B cell (primary cell): Measurements from ENCODE around the gene CD180. TPM values are rescaled to one million over a fixed set of nuclear protein-coding genes. Genes with fewer than 3 reads are reported as not detected.

Source experiments
- ATAC-seq: fragments of 200-7000 bp; cut with Tn5 transposase; one replicate; pipeline ENCODE4 v1.10.0; 2021; ENCODE audit warnings: low read depth, mild to moderate bottlenecking, moderate number of reproducible peaks, moderate library complexity
- CTCF ChIA-PET: fragments of 350-600 bp; sonication (Branson Sonifier 250); formaldehyde crosslinking; loops from one replicate; lab custom pipeline; 2021; ENCODE audit warnings: antibody characterized with exemption, inconsistent platforms; lab: Charles Lee
- POLR2A ChIA-PET: fragments of 350-600 bp; sonication (Branson Sonifier 250); formaldehyde crosslinking; loops from one replicate; lab custom pipeline; 2021; ENCODE audit warnings: antibody characterized with exemption; lab: Charles Lee
- DNase-seq: peaks from one replicate; pipeline ENCODE4 v3.0.0; 2013
- H2AFZ ChIP-seq: 2 replicates; pipeline ENCODE4 v1.6.1; 2012; ENCODE audit warnings: mild to moderate bottlenecking, low read depth, low read length; ENCODE audit not compliant: insufficient read depth, poor library complexity, severe bottlenecking
- H3K27ac ChIP-seq, 2 donors: 1 replicate in 1 of 2; 2 replicates in 1 of 2; pipeline ENCODE4 v1.5.1; 2012 to 2013; ENCODE audit warnings: low read length in 2 of 2, mild to moderate bottlenecking in 2 of 2, moderate library complexity in 1 of 2
- H3K27me3 ChIP-seq, 4 experiments: fragments of 200-600 bp in 1 of 4; sonication (generic) in 1 of 4; replicated peaks in 1 of 4; 1 replicate in 2 of 4; 2 replicates in 2 of 4; pipeline versions ENCODE4 v1.6.1 to v1.7.0; 2013 to 2016; ENCODE audit warnings: low read length in 3 of 4, mild to moderate bottlenecking in 2 of 4, mixed read lengths in 1 of 4, moderate library complexity in 1 of 4; ENCODE audit not compliant: insufficient read depth in 4 of 4, control insufficient read depth in 3 of 4; ENCODE audit errors: control extremely low read depth in 1 of 4
- H3K36me3 ChIP-seq, 2 experiments: replicated peaks in 1 of 2; 1 replicate in 1 of 2; 2 replicates in 1 of 2; pipeline versions ENCODE4 v1.6.1 to v1.7.1; 2013; ENCODE audit warnings: low read length in 1 of 2; ENCODE audit not compliant: insufficient read depth in 2 of 2, control insufficient read depth in 1 of 2; ENCODE audit errors: control extremely low read depth in 1 of 2, extremely low read depth in 1 of 2
- H3K4me1 ChIP-seq, 2 donors: fragments of 200-600 bp in 1 of 2; sonication (generic) in 1 of 2; 1 replicate in 1 of 2; 2 replicates in 1 of 2; pipeline versions ENCODE4 v1.5.1 to v1.6.1; 2013 to 2017; ENCODE audit warnings: low read length in 2 of 2; ENCODE audit not compliant: control insufficient read depth in 2 of 2, insufficient read depth in 2 of 2
- H3K4me2 ChIP-seq: replicated peaks from 2 replicates; pipeline ENCODE3; 2012; ENCODE audit warnings: mild to moderate bottlenecking, low read depth, low read length; ENCODE audit not compliant: poor library complexity, severe bottlenecking
- H3K4me3 ChIP-seq, 5 experiments: fragments of 200-600 bp in 1 of 5; sonication (generic) in 1 of 5; 1 replicate in 3 of 5; 2 replicates in 2 of 5; pipeline versions ENCODE4 v1.5.1 to v1.7.0; 2011 to 2016; ENCODE audit warnings: low read length in 4 of 5, mild to moderate bottlenecking in 4 of 5, low read depth in 2 of 5, control low read depth in 1 of 5, moderate library complexity in 1 of 5; ENCODE audit not compliant: insufficient read depth in 1 of 5; ENCODE audit errors: control extremely low read depth in 1 of 5, extremely low read depth in 1 of 5
- H3K79me2 ChIP-seq: fragments of 200-600 bp; sonication (generic); one replicate; pipeline ENCODE4 v1.6.0; 2016; ENCODE audit warnings: low read length; ENCODE audit not compliant: control insufficient read depth, insufficient read depth
- H3K9ac ChIP-seq: fragments of 200-600 bp; sonication (generic); 2 replicates; pipeline ENCODE4 v1.6.1; 2017; ENCODE audit warnings: mild to moderate bottlenecking, low read length, moderate library complexity
- H3K9me3 ChIP-seq, 3 donors: one replicate each; pipeline versions ENCODE4 v1.6.1 to v1.7.1; 2013; ENCODE audit warnings: low read length in 2 of 3; ENCODE audit not compliant: control insufficient read depth in 2 of 3, insufficient read depth in 1 of 3; ENCODE audit errors: control extremely low read depth in 1 of 3
- H4K20me1 ChIP-seq: 2 replicates; pipeline ENCODE4 v1.6.0; 2012; ENCODE audit warnings: mild to moderate bottlenecking, low read length; ENCODE audit not compliant: insufficient read depth, control insufficient read depth, poor library complexity, severe bottlenecking
- H3K27ac Mint-ChIP-seq: one replicate; pipeline ENCODE4 v1.8.0; 2021; ENCODE audit warnings: mixed read lengths
- H3K27me3 Mint-ChIP-seq: one replicate; pipeline ENCODE4 v1.8.0; 2021; ENCODE audit warnings: mixed read lengths
- H3K4me1 Mint-ChIP-seq: one replicate; pipeline ENCODE4 v1.8.0; 2021; ENCODE audit warnings: mixed read lengths
- H3K4me3 Mint-ChIP-seq: one replicate; pipeline ENCODE4 v1.8.0; 2021; ENCODE audit warnings: mixed read lengths
- H3K9me3 Mint-ChIP-seq: one replicate; pipeline ENCODE4 v1.8.0; 2022; ENCODE audit warnings: mixed read lengths; ENCODE audit not compliant: insufficient read depth
- CTCF ChIP-seq: fragments of 200-600 bp; IDR thresholded peaks from one replicate; pipeline ENCODE4 v1.8.0; 2022; ENCODE audit warnings: antibody characterized with exemption, mild to moderate bottlenecking
- EZH2 ChIP-seq: IDR thresholded peaks from 2 replicates; pipeline ENCODE4 v1.6.1; 2012; ENCODE audit warnings: borderline replicate concordance, low read depth, mild to moderate bottlenecking, moderate library complexity, low read length; ENCODE audit not compliant: insufficient read depth, poor library complexity, severe bottlenecking
- WGBS: methylation state at CpG from one replicate; pipeline ENCODE4 v1.1.5; 2013; ENCODE audit warnings: missing lambda C conversion rate; ENCODE audit not compliant: insufficient coverage; 5-methylcytosine and 5-hydroxymethylcytosine counted together
- intact Hi-C: fragments of 100-400 bp; cut with micrococcal nuclease; formaldehyde crosslinking; loops from one replicate; pipeline ENCODE4 v1.10.0; 2022
- polyA plus RNA-seq: library from polyadenylated mRNA; depleted of rRNA; stranded (reverse); fragments of >200 nt; gene quantifications from 2 replicates; pipeline ENCODE4 v1.2.3, GENCODE V29; 2012
- total RNA-seq, 2 donors: library from RNA; stranded (reverse); fragments of 120-200 nt in 1 of 2; gene quantifications; 1 replicate in 1 of 2; 2 replicates in 1 of 2; pipeline versions ENCODE4 v1.2.3 to v1.2.4, GENCODE V29; 2013 to 2022

CD180 gene
- total and polyA plus RNA-seq, 2 donors (not counting 1 experiment from before 2014, with no cell fraction given), result 16.1 to 16.4 TPM

- Histone ChIP-seq H2AFZ (no peak overlapping the region), H3K4me3 (peak overlapping the region in 3 of 5 experiments; percentile 5 to 45 (median 13)), H3K27me3 (no peaks in the 10 kb centered on the region), H3K27ac (peak overlapping the region in 1 of 2 donors; percentile 98), H3K4me2 (peak overlapping the region; percentile 89), H3K9me3 (peaks cover 0 to 9% (median 3%) of the 10 kb centered on the region in 3 donors), H3K4me1 (peaks cover 75 to 80% of the 10 kb centered on the region in 2 donors), H3K36me3 (peaks cover 14 to 83% of the 10 kb centered on the region in 2 experiments), H3K9ac (peak overlapping the region; percentile 25), H4K20me1 (peaks cover 45% of the 10 kb centered on the region), H3K79me2 (peaks cover 100% of the 10 kb centered on the region)
- DNase-seq (no peak), ATAC-seq (no peak)
- peak overlapping the region; percentile 97 for H3K27ac Mint-ChIP-seq
- POLR2A ChIA-PET, result interaction anchor here (1.0 to 1.3 kb wide), 2 partner anchors 13 to 31 kb away, joined by 3 read pairs; no protein-coding TSS in a partner anchor
- H3K4me1 Mint-ChIP-seq, result peaks cover 96% of the 10 kb centered on the region
- intact Hi-C loops, result loop anchor here (10.0 kb wide), 2 partner anchors 1024 to 1244 kb away; partner anchors contain the start of gene PIK3R1
- WGBS, result 89% methylated on average over 5 of the region's 5 CpGs
- TF ChIP-seq EZH2 (no peak), CTCF (no peak)
- H3K27me3 Mint-ChIP-seq, result no peaks in the 10 kb centered on the region
- H3K9me3 Mint-ChIP-seq, result no peaks in the 10 kb centered on the region
- CTCF ChIA-PET, result interaction anchor here (3.5 to 9.8 kb wide), 2 partner anchors 16 to 24 kb away, joined by 37 to 139 read pairs; no protein-coding TSS in a partner anchor
- H3K4me3 Mint-ChIP-seq, result peak overlapping the region; percentile 79
Measured at GRCh38 chr5:67190861-67191260, 5.7 kb downstream of the CD180 start.

GRCh38 chr5:67190410-67190809 is 6.2 kb downstream of the CD180 start:
- Histone ChIP-seq H3K27me3 (no peaks in the 10 kb centered on the region), H3K9me3 (peaks cover 0 to 9% (median 3%) of the 10 kb centered on the region in 3 donors), H3K36me3 (peaks cover 14 to 88% of the 10 kb centered on the region in 2 experiments), H4K20me1 (peaks cover 49% of the 10 kb centered on the region), H3K4me3 (peak overlapping the region in 2 of 5 experiments; percentile 15 to 45), H3K9ac (peak overlapping the region; percentile 25), H3K4me1 (peaks cover 79 to 84% of the 10 kb centered on the region in 2 donors), H3K79me2 (peaks cover 100% of the 10 kb centered on the region), H2AFZ (no peak overlapping the region), H3K27ac (peak overlapping the region in 1 of 2 donors; percentile 98), H3K4me2 (peak overlapping the region; percentile 89)
- DNase-seq, result no peak
- POLR2A ChIA-PET, result interaction anchor here (1.0 to 1.3 kb wide), 2 partner anchors 14 to 31 kb away, joined by 3 read pairs; no protein-coding TSS in a partner anchor
- Mint-ChIP-seq H3K27me3 (no peaks in the 10 kb centered on the region), H3K4me3 (peak overlapping the region; percentile 79), H3K9me3 (no peaks in the 10 kb centered on the region), H3K27ac (peak overlapping the region; percentile 97), H3K4me1 (peaks cover 91% of the 10 kb centered on the region)
- no peak for ATAC-seq
- TF ChIP-seq EZH2 (no peak), CTCF (no peak)
- WGBS, result 59% methylated on average over 3 of the region's 4 CpGs
- intact Hi-C loops, result loop anchor here (10.0 kb wide), 2 partner anchors 1024 to 1244 kb away; partner anchors contain the start of gene PIK3R1
- CTCF ChIA-PET, result interaction anchor here (3.5 to 9.8 kb wide), 2 partner anchors 17 to 24 kb away, joined by 37 to 139 read pairs; no protein-coding TSS in a partner anchor
